Activated CD4-positive, alpha-beta memory T cell treated with anti-CD3 and anti-CD28 coated beads, Interleukin-2, amount 10 ng/mL, durations not matched to agents 7 days and 5 days (primary cell): Measurements from ENCODE around the gene TM4SF1. TPM values are rescaled to one million over a fixed set of nuclear protein-coding genes. Genes with fewer than 3 reads are reported as not detected.

Source experiments
- CTCF ChIA-PET: fragments of 350-600 bp; sonication (Branson Sonifier 250); formaldehyde crosslinking; loops from one replicate; lab custom pipeline; 2021; ENCODE audit warnings: antibody characterized with exemption, inconsistent platforms; lab: Charles Lee
- POLR2A ChIA-PET: fragments of 350-600 bp; sonication (Branson Sonifier 250); formaldehyde crosslinking; loops from one replicate; lab custom pipeline; 2021; ENCODE audit warnings: antibody characterized with exemption; lab: Charles Lee
- DNase-seq: peaks from one replicate; pipeline ENCODE4 v3.0.0-alpha.2; 2020
- H3K27ac Mint-ChIP-seq: one replicate; pipeline ENCODE4 v1.8.0; 2021; ENCODE audit warnings: mild to moderate bottlenecking, mixed read lengths
- H3K27me3 Mint-ChIP-seq: one replicate; pipeline ENCODE4 v1.8.0; 2021; ENCODE audit warnings: mixed read lengths
- H3K36me3 Mint-ChIP-seq: one replicate; pipeline ENCODE4 v1.8.0; 2021; ENCODE audit warnings: low read depth, mixed read lengths
- H3K4me1 Mint-ChIP-seq: one replicate; pipeline ENCODE4 v1.8.0; 2021; ENCODE audit warnings: mixed read lengths
- H3K4me3 Mint-ChIP-seq: one replicate; pipeline ENCODE4 v1.8.0; 2021; ENCODE audit warnings: mild to moderate bottlenecking, mixed read lengths
- H3K9me3 Mint-ChIP-seq: one replicate; pipeline ENCODE4 v1.8.0; 2021; ENCODE audit warnings: mixed read lengths
- total RNA-seq, 2 experiments: library from RNA; stranded (reverse); gene quantifications; one replicate each; pipeline ENCODE4 v1.2.3, GENCODE V29; 2021

The TM4SF1 gene
- total RNA-seq, 2 experiments from 2014 or later, result not detected

GRCh38 chr3:149366941-149367840 lies 10.3 kb downstream of the TM4SF1 start:
- H3K36me3 Mint-ChIP-seq, result no peaks in the 10 kb centered on the region
- H3K9me3 Mint-ChIP-seq, result no peaks in the 10 kb centered on the region
- DNase-seq, result no peak
- CTCF ChIA-PET, result no interaction called here
- H3K27ac Mint-ChIP-seq, result no peak overlapping the region
- peaks cover 14% of the 10 kb centered on the region for H3K27me3 Mint-ChIP-seq
- POLR2A ChIA-PET, result no interaction called here
- H3K4me1 Mint-ChIP-seq, result no peaks in the 10 kb centered on the region
- no peak overlapping the region for H3K4me3 Mint-ChIP-seq

DNA sequence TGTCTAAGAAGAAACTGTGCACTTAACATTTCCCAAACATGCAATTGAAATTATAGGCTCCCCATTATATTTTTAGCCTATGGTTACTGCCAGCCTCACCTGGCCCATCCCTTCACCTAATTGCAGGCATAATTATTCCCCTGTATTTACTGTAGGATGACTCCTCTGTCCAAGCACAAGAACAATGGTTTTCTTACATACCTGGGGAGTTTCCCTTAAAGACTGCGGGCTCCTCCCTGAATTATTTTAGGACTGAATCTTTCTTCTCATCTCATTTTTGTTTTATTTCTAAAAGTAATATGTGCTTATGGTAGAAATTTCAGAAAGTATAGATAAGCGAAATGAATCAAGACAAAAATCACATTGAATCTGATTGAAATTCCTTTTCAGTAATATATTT lies 11.4 kb downstream of the TM4SF1 start:
- H3K27me3 Mint-ChIP-seq, result peaks cover 9% of the 10 kb centered on the region
- no peaks in the 10 kb centered on the region for H3K9me3 Mint-ChIP-seq
- no peaks in the 10 kb centered on the region for H3K4me1 Mint-ChIP-seq
- ChIA-PET POLR2A (no interaction called here), CTCF (no interaction called here)
- H3K36me3 Mint-ChIP-seq, result no peaks in the 10 kb centered on the region
- no peak overlapping the region for H3K27ac Mint-ChIP-seq
- no peak overlapping the region for H3K4me3 Mint-ChIP-seq
- DNase-seq, result no peak

DNA sequence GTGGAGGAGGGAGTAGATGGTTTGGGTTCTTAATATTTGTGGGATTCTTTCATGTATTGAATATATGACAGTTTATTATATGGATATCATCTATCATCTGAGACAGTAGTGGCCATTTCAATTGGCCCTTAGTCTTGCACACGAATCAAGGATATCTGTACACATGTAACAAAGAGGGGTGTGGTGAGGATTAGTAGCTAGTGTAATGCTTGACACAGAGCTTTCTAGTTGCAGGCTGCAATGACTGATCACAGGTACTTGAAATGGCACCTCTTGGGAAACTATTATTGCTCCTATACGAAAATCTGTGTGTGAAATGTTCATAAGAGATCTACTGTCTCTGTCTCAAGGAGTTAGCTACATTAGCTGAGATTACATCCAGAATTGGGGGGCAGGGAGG lies 12.8 kb downstream of the TM4SF1 start:
- no peaks in the 10 kb centered on the region for H3K9me3 Mint-ChIP-seq
- no peak overlapping the region for H3K27ac Mint-ChIP-seq
- H3K4me1 Mint-ChIP-seq, result no peaks in the 10 kb centered on the region
- no peak overlapping the region for H3K4me3 Mint-ChIP-seq
- ChIA-PET CTCF (no interaction called here), POLR2A (no interaction called here)
- H3K27me3 Mint-ChIP-seq, result peaks cover 13% of the 10 kb centered on the region
- DNase-seq, result no peak
- H3K36me3 Mint-ChIP-seq, result no peaks in the 10 kb centered on the region

GRCh38 chr3:149363053-149363452 lies 14.4 kb downstream of the TM4SF1 start:
- H3K4me3 Mint-ChIP-seq, result no peak overlapping the region
- H3K27ac Mint-ChIP-seq, result no peak overlapping the region
- no peaks in the 10 kb centered on the region for H3K9me3 Mint-ChIP-seq
- no peaks in the 10 kb centered on the region for H3K4me1 Mint-ChIP-seq
- ChIA-PET POLR2A (no interaction called here), CTCF (no interaction called here)
- H3K36me3 Mint-ChIP-seq, result no peaks in the 10 kb centered on the region
- peaks cover 21% of the 10 kb centered on the region for H3K27me3 Mint-ChIP-seq
- DNase-seq, result no peak

GRCh38 chr3:149362366-149362765 lies 15.1 kb downstream of the TM4SF1 start:
- Mint-ChIP-seq H3K27ac (no peak overlapping the region), H3K27me3 (peaks cover 25% of the 10 kb centered on the region), H3K36me3 (no peaks in the 10 kb centered on the region), H3K4me1 (no peaks in the 10 kb centered on the region), H3K4me3 (no peak overlapping the region), H3K9me3 (no peaks in the 10 kb centered on the region)
- ChIA-PET POLR2A (no interaction called here), CTCF (no interaction called here)
- DNase-seq, result no peak

DNA sequence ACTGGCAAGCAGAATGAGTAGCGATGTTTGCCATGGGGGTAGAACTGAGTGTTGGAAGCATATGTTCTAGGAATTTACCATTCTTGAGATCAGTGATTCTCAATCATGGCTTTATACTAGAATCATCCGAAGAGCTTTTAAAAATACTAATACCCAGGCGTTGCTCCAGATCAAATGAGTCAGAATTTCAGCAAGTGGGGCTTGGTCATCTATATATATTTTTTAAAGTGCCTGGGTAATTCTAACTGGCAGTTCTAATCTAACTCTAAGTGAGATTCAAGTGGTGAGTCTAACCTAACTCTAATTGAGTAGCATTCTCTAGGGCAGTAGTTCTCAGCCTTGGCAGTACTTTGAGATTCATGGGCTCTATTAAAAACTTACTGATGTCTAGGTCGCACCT lies 20.8 kb downstream of the TM4SF1 start:
- ChIA-PET CTCF (interaction anchor here (1.0 kb wide), 1 partner anchor 17 kb away, joined by 3 read pairs; no protein-coding TSS in a partner anchor), POLR2A (no interaction called here)
- no peak for DNase-seq
- no peak overlapping the region for H3K27ac Mint-ChIP-seq
- peaks cover 27% of the 10 kb centered on the region for H3K27me3 Mint-ChIP-seq
- no peaks in the 10 kb centered on the region for H3K9me3 Mint-ChIP-seq
- no peaks in the 10 kb centered on the region for H3K36me3 Mint-ChIP-seq
- H3K4me1 Mint-ChIP-seq, result no peaks in the 10 kb centered on the region
- H3K4me3 Mint-ChIP-seq, result no peak overlapping the region

GRCh38 chr3:149356044-149356592 lies 21.3 kb downstream of the TM4SF1 start:
- DNase-seq, result no peak
- Mint-ChIP-seq H3K27ac (no peak overlapping the region), H3K4me1 (no peaks in the 10 kb centered on the region), H3K4me3 (no peak overlapping the region), H3K27me3 (peaks cover 29% of the 10 kb centered on the region), H3K9me3 (no peaks in the 10 kb centered on the region), H3K36me3 (no peaks in the 10 kb centered on the region)
- ChIA-PET CTCF (no interaction called here), POLR2A (no interaction called here)

- H3K36me3 Mint-ChIP-seq, result no peaks in the 10 kb centered on the region
- no peak overlapping the region for H3K27ac Mint-ChIP-seq
These were observed 23.8 kb downstream of the TM4SF1 start for GRCh38 chr3:149353581-149354184.

DNA sequence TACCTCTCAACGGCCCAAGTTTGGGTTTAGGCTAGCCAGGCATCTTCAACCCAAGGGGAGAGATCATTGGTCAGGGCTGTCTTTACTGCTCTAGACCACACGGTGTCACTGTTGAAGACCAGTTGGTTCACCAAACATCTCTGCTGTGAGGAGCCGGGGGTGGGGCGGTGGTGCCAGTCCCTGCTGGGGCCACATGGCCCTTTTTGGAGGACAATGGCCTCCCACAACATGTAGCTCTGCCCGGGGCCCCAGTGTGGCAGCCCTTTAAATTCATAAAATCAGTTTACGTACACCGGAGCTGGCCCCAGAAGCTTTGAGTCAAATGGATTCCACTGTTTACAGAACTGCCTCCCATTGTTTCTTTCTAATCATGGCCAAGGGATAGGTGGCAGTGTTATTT lies 24.9 kb downstream of the TM4SF1 start:
- no peaks in the 10 kb centered on the region for H3K4me1 Mint-ChIP-seq
- no peak overlapping the region for H3K27ac Mint-ChIP-seq
- DNase-seq, result peak; percentile 29
- H3K4me3 Mint-ChIP-seq, result no peak overlapping the region
- ChIA-PET CTCF (interaction anchor here (1.6 kb wide), 1 partner anchor 233 kb away, joined by 3 read pairs; no protein-coding TSS in a partner anchor), POLR2A (no interaction called here)
- H3K27me3 Mint-ChIP-seq, result peaks cover 28% of the 10 kb centered on the region
- H3K36me3 Mint-ChIP-seq, result no peaks in the 10 kb centered on the region
- no peaks in the 10 kb centered on the region for H3K9me3 Mint-ChIP-seq

More at GRCh38 chr3:149353581-149354184, 23.8 kb downstream of the TM4SF1 start:
- ChIA-PET CTCF (interaction anchor here (1.0 to 1.6 kb wide), 2 partner anchors 21 to 234 kb away, joined by 3 read pairs; partner anchors contain the start of gene TM4SF18), POLR2A (no interaction called here)
- no peaks in the 10 kb centered on the region for H3K4me1 Mint-ChIP-seq
- peaks cover 32% of the 10 kb centered on the region for H3K27me3 Mint-ChIP-seq
- no peaks in the 10 kb centered on the region for H3K9me3 Mint-ChIP-seq
- H3K4me3 Mint-ChIP-seq, result no peak overlapping the region
- DNase-seq, result no peak

- DNase-seq, result no peak
- Mint-ChIP-seq H3K9me3 (no peaks in the 10 kb centered on the region), H3K4me1 (peaks cover 7% of the 10 kb centered on the region), H3K4me3 (no peak overlapping the region), H3K27me3 (peaks cover 30% of the 10 kb centered on the region), H3K27ac (no peak overlapping the region), H3K36me3 (no peaks in the 10 kb centered on the region)
- CTCF ChIA-PET, result interaction anchor here (0.6 kb wide), 1 partner anchor 153 kb away, joined by 4 read pairs; no protein-coding TSS in a partner anchor
- POLR2A ChIA-PET, result no interaction called here
These were observed 33.5 kb downstream of the TM4SF1 start for GRCh38 chr3:149343951-149344350.

- H3K36me3 Mint-ChIP-seq, result no peaks in the 10 kb centered on the region
- no peaks in the 10 kb centered on the region for H3K9me3 Mint-ChIP-seq
- no peak for DNase-seq
- CTCF ChIA-PET, result no interaction called here
- H3K4me1 Mint-ChIP-seq, result peaks cover 7% of the 10 kb centered on the region
- POLR2A ChIA-PET, result no interaction called here
- H3K27me3 Mint-ChIP-seq, result peaks cover 25% of the 10 kb centered on the region
- no peak overlapping the region for H3K27ac Mint-ChIP-seq
- H3K4me3 Mint-ChIP-seq, result no peak overlapping the region
These were observed 34.8 kb downstream of the TM4SF1 start for GRCh38 chr3:149342413-149343380.

DNA sequence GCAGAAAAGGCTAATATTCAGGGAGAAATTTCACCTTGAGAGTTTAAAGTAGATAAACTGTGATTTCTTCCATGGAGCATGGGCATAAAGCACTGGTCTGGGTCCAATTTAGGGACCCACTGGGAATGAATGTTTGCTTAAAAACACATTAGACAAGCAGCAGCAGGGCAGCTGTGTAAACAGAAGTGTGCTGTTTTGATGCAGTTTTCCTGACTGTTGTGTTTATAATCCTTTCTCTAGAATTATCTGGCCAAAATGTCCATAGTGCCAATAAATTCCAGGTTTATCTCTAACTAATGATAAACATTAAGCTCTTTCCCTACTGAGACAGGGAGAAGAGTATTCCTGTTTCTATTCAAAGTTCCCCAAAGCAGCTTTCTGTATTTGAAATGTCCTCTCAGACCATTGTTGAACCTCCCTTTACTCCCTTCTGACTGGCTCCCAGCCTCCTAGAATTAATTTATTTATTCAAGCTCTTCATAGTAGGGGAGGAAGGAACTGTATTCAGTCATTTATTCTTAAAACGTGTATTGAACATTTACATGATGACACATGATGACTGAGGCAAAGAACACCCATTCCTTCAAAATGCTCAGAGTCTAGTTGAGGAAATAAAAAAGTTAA lies 37.0 kb downstream of the TM4SF1 start:
- peaks cover 7% of the 10 kb centered on the region for H3K4me1 Mint-ChIP-seq
- no peak overlapping the region for H3K4me3 Mint-ChIP-seq
- ChIA-PET CTCF (interaction anchor here (0.7 kb wide), 1 partner anchor 13 kb away, joined by 3 read pairs; no protein-coding TSS in a partner anchor), POLR2A (no interaction called here)
- DNase-seq, result no peak
- H3K27ac Mint-ChIP-seq, result no peak overlapping the region
- peaks cover 21% of the 10 kb centered on the region for H3K27me3 Mint-ChIP-seq
- no peaks in the 10 kb centered on the region for H3K9me3 Mint-ChIP-seq
- no peaks in the 10 kb centered on the region for H3K36me3 Mint-ChIP-seq
